Stimulated activated CD8-positive, alpha-beta memory T cell treated with anti-CD3 and anti-CD28 coated beads, Interleukin-4, amount 100 ng/mL, for 24 hours (primary cell): ENCODE measurements around the gene PLXNB2.

ENCODE experiments used
- DNase-seq: peaks from one replicate; pipeline ENCODE4 v3.0.0-alpha.2; 2020; ENCODE audit warnings: low read depth

The PLXNB2 gene

DNA sequence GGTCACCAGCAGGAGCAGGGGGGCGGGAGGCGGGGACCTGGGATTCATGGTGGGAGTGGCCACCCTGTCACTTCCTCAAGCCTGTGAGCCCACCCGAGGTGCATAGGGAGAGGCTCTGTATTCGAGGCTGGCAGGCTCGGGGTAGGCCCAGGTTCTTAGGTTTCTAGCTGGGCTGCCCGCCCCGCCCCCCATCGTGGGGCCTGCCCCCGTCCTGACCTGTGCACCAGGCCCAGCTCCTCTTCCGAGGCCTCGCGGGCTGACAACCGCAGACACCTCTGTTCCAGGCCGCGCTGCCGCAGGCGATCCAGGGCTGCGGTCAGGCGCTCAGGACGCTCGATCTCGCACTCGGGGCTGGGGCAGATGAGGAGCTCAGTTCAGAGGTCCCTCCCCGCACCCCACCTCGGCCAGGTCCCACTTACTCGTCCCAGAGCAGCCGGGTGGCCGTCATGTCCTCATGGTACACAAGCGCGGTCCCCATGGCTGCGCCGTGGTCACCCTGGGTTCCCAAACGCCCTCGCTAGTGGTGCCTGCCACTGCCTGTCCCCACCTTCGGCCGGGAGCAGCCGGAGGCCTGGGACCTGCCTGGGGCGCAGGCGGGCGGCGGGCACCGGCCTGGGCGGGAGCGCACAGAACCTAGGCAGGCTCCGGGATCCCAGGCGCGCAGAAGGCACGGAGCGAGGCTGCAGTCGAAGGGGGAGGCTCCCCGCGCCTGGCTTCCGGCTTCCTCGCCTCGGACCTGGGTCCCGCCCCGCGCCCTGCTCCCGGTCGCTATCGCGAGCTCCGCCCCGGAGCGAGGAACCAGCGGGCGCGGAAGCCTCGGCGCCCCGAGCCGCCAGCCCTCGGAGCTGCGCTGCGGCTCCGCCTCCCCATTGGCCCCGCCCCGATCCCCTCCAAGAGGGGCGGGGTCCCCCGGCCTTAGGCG is 56.6 kb downstream of the PLXNB2 start, which contains the start of gene HDAC10:
HDAC10 (minus strand) TSS at position 711 of the 922 bp plus-strand sequence; CDS start at position 478, 233 bp downstream.
- peak; percentile 76 for DNase-seq

DNA sequence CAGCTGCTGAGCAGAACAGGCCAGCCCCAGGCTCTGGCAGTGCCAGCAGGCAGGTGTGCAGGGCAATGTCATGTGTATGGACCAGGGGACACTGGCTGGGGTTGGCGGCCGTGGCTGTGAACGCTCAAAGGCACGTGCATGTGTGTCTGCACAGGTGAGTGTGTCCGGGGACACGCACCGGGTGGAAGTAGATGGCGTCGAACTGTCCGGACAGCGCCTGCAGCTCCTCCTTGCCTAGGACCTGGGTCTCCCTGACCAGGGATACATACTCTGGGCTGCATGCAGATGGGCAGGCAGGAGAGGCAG is 57.2 kb downstream of the PLXNB2 start:
- no peak for DNase-seq

GRCh38 chr22:50249341-50250248 is 57.9 kb downstream of the PLXNB2 start:
- no peak for DNase-seq

- DNase-seq: no peak
Observed at GRCh38 chr22:50248196-50249081, 59.0 kb downstream of the PLXNB2 start.

DNA sequence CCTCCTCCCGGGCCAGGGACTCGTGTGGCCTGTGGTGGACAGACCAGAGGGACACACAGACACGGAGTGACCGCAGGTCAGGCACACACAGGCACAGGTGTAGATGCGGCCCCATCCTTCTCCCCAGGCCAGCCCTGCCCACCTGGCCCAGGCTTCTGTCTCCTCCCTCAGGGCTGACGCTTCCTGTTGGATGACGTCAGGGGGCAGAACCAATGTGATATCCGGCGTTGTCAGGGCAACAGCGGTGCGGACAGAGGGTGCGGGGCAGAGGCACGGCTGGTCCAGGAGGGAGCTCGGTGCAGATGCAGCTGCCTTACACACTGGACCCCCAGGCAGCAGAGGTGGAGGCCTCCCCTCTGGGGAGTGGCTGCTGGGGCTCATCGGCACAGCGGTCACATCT is 59.7 kb downstream of the PLXNB2 start:
- peak; percentile 29 for DNase-seq

DNA sequence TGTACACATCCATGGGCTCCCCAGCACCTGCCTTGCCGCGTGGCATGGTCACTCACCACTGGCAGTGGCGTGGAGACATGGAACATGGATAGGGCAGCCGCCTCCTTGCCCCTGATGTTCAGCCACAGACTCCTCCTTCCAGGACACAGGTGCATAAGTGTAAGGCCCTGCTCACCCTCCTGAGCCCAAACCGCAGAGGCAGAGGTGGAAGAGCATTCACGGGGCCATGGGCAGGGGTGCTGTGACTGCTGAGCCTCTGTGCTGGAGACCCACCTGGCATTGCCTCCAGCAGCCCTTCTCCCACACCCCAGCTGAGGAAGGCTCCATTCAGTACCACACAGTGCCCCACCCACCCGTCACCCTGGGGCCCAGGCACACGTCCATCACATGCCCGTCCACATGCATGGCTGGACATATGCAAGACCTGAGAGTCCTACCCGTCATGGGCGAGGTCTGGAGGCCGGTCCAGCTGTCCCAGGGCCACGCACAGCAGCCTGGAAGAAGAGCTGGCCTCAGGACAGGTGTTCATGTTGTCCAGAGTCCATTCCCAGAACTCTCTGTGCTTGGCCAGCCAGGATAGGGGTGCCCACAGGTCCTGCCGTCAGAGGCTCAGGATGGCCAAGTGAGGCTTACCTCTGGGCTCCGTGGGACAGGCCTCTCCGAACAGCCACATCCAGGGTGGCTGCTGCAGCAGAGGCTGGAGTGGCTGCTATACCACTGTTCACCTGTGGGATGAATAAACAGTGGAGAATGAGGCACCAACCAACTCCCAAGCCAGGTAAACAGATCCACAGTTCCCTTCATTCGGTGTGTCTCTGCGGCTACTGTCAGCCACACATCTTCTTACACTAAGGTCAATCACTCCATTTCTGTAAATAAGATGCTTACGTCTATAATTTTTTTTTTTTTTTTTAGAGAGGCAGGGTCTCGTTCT is 60.9 kb downstream of the PLXNB2 start:
- no peak for DNase-seq

GRCh38 chr22:50245214-50246072 is 62.0 kb downstream of the PLXNB2 start:
- no peak for DNase-seq

DNA sequence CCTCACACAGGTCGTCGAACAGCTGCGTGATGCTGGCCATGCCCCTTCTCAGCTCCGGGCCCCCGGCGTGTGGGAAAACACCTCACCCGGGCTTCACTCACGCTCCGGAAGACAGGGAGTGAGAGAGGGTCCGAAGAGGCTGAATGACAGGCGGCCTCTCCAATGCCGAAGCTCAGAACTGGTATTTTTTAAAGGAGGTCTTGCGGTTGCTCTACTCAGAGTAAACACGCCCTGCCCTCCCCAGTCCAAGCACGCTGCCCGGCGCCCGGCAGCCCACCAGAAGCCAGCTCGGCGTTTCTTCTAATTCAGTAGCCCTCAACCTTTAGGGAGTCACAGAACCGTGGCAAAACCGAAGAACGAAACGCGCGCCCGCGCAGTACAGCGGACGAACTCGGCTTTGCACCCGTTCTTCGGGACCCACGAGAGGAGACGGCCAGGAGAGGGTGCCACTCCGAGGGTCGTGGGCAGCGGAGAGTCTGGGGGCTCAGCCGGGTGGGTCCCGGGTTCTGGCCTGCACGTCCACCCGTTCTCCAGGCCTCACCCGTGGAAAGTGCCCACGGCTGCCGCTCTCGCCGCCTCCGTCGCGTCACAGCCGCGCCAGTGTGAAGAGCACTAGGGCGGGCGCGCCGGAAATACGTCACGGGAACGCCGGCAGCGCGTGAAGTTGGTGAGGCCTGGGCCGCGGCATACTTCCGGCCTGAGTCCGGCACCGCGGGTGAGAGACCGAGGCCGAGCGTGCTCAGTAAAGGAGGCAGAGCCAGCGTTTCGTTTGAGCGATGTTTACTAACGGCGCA is 62.8 kb downstream of the PLXNB2 start, which contains the start of gene TUBGCP6:
TUBGCP6 (minus strand) TSS at position 604 of the 794 bp plus-strand sequence; CDS start at position 40, 564 bp downstream.
- DNase-seq: peak; percentile 92

- DNase-seq: no peak
Observed at GRCh38 chr22:50243685-50244419, 63.6 kb downstream of the PLXNB2 start.

DNA sequence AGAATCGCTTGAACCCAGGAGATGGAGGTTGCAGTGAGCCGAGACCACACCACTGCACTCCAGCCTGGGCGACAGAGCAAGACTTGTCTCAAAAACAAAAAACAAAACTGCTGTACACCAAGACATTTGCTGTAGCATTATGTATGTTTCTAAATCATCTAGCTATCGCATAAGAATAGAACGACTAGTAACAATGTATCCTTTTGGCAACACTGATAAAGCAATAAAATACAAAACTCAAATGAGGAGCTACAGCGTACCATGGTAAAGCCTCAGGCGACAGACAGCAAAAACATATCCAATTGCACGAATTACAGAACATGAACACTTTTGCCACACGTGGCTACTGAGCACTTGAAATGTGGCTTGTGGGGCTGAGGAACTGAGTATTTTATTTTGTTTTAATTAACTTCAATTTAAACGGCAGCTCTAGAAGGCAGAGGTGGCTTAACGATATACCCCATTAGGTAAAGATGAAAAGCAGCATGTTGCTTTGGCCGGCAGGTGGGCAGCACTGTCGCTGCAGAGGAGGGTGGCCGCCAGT is 65.0 kb downstream of the PLXNB2 start:
- DNase-seq: no peak

- no peak for DNase-seq
Observed at GRCh38 chr22:50238755-50239154, 68.7 kb downstream of the PLXNB2 start.

DNA sequence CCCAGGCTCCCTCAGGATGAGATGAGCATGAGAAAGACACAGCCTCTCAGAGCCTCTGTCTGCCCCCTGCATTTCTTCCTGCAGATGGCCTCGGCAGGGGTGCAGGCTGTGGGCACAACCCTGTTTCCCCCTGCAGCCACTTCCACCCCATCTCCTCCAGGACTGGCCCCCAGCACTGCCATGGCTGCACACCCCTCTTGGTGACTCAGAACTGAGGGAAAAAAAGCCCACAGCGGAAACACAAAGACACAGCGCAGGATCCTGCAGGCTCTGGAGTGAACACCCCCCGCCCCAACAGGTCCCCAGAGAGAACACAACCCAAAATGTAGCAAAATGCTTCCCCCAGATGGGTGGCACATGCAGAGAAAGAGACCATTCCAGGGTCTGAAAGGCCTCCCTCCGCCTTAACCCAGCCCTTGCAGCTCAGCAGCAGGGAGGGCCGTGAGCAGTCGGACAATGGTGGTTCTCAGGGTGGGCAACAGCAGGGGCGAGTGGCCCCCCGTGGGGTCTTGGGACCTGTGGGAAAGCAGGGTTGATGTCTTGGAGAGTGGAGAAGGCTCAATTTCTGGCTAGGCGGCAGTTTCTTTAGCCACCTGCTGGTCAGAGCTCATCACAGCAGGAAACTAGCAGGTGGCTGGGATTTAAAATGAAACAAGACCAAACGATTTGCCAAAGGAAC is 70.6 kb downstream of the PLXNB2 start:
- no peak for DNase-seq

DNA sequence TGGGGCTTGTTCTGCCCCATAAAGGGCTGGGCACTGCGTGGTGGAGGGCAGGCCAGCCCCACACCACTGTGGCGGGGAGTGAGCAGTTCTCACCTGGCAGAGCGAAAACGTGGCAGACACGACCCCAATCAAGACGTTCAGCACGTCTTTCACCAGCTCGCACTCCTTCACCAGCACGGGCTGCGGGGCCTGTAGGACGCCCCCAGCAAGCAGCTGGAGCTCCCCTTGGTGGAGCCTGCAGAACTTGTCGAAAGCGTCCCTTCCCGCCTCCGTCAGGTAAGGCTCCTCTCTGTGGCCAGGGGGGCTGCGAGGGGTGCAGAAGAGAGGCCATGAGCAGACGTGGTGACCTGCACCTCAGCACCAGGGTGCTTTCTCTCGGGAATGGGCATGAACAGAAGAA is 74.2 kb downstream of the PLXNB2 start:
- no peak for DNase-seq

- no peak for DNase-seq
Observed at GRCh38 chr22:50232481-50233151, 74.8 kb downstream of the PLXNB2 start.

DNA sequence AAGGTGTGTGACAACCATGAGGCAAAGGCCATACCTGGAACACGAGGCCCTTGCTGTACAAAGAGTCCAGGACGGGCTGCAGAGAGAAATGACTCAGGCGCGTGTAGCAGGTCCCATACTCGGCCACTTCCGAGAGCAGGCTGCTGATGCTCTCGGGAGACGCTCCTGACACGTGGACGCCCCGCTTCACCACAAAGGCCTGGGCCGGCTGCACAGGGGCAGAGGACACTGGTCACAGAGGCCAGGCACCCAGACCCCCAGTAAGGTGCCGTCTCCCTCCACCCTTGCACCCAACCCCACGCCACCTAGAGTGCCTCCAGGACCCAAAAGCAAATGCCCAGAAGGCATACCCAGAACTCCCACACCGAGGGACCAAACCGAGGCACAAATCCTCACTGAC is 78.1 kb downstream of the PLXNB2 start:
- DNase-seq: no peak

DNA sequence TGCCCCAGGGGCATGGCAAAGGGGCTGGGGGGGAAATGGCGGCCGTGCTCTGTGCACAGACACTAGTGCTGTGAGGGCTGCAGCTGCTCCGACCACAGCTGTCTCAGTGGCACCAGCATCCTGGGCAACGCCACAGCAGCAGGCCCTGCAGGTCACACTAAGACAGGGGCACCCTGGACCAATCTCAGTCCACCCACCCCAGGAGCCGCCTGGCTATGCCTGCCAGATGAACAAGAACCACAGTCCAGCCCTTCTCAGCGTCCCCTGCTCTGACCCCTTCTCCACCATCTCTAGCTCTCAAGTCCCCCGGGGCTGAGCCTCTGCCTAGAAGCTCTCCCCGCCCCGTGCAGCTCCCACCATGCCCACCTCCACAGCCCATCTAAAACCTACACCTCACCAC is 79.1 kb downstream of the PLXNB2 start:
- no peak for DNase-seq
